Activated CD8-positive, alpha-beta memory T cell treated with anti-CD3 and anti-CD28 coated beads for 24 hours (primary cell): ENCODE results near the gene TAP1.
A peak's percentile ranks its signal among the peaks of the same experiment; 100 is the strongest.
"Not testable (repeated sequence)": the region's sequence is repeated elsewhere in the genome, so short reads cannot be mapped to it uniquely, and the experiment has no call there.

Experiments
- DNase-seq: peaks from one replicate; pipeline ENCODE4 v3.0.0-alpha.2; 2020

TAP1 gene

DNA sequence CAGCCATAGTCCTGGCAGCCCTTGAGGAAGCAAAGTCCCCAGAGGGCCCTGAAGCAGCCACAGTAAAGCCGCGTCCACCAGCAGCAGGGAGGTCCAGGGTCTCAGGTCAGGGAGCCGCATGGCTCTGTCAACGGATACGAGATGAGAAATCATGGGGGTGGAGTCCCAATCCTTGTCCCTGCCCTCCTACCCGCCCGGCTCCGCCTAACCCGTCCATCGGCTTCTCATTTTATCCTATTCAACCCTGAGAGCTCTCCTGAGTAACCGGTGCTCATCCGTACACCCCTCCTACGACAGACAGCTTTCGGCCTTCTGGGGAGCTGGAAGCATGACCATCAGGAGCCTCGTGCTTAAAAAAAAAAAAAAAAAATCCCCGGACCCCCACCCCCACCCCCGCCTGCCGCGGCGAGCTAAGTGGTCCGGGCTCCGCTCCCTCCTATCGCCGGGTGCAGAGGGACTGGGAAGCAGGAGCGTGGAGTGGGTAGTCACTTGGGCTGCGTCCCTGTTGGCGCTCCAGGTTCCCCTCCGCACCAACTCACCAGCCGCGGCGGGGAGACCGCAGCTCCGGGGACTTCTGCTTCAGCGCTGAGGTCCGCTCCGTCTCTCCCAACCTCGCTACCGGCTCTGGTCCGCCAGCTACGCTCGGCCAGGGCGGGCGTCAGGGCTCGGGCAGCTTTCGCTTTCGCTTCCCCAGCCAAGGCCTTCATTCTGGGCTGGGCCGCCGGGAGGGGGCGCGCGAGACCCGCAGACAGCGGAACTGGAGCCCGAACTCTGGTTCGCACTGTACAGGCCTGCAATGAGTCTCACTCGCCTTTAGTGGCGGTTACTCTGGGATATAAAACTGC lies 15.2 kb downstream of the TAP1 start, which contains the start of gene TAP2:
Gene TAP2, minus strand, starts transcription at position 626 of the 845 bp plus-strand sequence. Its CDS starts 506 bp downstream, at position 120.
- peak; percentile 100 for DNase-seq

DNA sequence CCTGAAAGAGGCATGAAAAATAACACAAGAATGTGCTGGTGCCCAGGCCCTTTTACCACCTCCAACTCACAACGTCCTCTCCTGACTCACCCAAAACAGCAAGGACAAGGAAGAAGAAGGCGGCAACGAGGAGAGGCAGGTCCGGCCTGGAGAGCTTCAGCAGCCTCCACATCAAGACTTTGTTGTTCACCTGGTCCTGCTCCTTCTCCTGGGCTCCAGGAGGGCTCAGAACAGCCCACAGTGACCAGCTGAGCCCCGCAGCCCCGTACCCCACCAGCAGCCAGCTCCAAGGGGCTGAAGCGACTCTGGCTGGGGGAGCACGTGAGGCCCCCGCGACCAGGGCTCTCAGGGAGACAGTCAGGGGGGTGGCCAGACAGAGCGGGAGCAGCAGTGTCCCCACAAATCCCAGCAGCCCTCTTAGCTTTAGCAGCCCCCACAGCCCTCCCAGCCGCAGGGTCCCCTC lies 15.8 kb downstream of the TAP1 start:
- no peak for DNase-seq

DNA sequence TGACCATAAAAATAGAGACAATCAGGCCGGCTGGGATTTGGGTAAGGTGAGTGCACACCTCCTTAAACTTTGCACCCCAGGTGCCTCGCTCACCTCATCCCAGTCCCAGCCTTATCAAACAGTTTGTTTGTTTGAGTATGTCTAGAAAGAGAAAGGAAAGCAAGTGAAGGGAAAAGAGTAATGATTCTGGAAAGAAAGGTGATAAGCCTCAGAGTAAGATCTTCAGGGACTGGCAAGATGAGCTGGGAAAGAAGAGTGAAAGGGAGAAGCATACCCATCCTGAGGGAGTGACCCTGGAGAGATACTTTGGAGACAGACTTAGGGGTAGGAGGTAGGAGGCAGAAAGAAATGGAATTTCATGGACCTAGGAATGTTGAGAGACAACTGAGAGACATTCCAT lies 16.6 kb downstream of the TAP1 start:
- no peak for DNase-seq

DNA sequence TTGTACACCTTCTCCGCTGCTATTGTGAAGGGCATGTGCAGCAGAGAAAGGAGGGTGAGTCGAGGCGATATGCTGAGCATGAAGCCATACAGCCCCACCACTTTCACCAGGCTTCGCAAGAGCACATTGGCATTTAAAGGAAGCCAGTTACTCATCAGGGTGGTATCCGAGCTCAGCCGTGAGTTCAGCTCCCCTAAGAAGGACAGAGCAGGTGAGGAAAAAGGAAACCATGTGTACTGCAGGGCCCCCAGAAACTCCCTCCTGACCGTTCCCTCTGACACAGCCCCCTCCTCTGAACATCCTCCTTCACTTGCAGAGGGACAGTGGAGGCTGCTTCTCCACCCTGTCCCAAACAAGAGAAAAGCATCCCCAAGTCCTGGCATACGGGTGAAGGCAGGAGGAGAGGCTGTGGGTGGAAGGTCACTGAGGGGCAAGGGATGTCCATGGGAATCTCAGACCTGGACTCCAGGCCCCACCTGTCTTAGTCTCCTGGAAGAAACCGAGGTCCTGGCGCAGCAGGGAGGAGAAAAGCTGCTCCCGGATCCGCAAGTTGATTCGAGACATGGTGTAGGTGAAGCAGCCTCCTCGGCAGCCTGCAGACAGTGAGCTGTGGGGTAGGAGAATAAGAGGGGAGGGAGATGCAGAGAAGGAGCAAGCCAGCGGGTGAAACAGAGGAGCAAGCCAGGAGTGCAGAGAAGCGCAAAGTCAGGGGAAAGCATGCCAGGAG lies 18.2 kb downstream of the TAP1 start:
- no peak for DNase-seq

DNA sequence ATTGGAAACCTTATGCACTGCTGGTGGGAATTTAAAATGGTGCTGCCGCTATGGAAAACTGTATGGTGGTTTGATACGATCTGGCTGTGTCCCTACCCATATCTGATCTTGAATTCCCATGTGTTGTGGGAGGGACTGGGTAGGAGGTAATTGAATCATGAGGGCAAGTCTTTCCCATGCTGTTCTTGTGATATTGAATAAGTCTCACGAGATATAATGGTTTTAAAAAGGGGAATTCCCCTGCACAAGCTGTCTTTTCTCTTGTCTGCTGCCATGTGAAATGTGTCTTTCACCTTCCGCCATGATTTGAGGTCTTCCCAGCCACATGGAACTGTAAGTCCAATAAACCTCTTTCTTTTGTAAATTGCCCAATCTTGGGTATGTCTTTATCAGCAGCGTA lies 19.8 kb downstream of the TAP1 start:
- no peak for DNase-seq

DNA sequence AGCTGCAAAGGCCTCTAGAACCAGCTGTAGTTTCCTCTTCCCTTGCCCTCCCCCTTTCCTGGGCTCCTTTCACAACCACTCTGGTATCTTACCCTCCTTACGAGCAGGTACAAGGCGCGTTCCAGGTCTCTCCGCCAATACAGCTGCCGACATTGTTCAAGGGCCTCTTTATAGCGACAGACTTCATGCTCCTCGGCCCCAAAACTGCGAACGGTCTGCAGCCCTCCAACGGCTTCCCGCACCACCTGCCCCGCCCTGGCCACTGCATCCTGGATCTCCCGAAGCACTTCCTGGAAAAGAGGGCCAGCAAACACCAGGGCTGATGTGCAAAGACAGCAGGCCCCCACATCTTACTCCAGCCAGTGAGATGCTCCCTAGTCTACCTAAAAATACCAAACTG lies 21.0 kb downstream of the TAP1 start:
- no peak for DNase-seq

DNA sequence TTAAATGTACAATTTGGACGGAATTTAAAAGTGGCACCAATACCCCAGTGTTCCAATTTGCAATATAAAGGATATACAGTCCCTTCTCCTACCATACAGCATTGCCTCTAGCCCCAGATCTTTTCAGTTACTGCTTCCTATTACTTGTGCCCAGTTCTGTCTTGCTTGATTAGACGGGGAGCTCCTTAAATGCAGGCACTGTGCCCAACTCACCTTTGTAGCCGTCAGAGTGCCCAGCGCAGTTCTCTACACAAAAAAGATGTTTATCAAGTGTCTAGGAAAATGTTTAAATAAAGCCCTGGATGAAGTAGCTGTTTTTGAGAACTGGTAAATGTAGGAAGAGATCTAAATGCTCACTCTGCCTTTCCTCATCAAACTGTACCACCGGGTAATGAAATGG lies 22.6 kb downstream of the TAP1 start:
- no peak for DNase-seq

DNA sequence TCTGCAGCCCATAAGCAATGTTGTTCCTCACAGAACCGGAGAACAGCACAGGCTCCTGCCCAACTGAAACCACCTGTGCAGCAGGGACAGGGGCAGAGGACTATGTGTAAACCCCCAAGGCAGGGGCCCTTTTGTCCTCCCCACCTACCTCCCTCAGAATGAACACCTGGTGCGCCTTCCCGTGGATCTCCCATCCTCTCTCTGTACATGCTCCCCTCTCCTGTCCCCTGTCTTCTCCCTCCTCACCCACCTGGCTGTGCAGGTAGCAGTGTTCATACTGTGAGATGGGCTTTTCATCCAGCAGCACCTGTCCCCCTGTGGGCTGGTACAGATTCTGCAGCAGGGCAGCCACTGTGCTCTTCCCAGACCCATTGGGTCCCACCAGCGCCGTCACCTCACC lies 23.5 kb downstream of the TAP1 start:
- DNase-seq, result no peak

DNA sequence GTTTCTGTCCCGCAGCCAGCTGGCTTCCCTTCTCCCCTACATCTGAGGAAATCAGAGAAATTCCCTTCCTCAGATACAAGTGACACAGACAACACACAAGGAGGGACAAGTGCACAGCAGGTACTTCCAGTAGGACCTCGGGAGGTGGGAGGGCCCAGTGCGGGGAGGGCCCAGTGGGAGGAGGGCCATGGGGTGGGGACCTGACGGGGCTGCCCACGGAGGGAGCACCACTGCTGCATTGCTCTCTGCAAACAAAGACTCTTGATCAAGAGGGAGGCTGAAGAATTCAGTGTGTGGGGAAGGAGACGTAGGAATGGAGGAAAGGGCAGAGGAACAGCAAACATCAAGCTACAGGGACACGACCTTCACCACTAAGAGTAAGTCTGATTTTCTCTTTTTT lies 24.0 kb downstream of the TAP1 start:
- no peak for DNase-seq

DNA sequence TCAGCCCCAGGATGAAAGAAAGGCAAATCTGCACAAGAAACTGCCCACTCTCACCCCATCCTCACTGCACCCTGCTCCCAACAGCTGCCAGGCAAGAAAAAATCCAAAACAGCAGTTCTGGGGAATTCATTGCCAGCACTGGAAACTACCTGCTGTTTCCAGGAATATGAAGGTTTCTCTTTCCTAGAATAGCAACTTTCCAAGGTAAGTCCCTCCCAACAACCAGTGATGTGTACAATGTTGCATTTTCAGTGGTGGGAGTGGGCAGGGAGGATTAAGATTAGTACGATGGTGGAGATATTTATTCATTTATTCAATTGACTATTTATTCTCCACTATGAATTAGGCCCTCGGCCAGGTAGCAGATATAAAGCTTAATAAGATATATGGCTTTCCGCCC lies 26.5 kb downstream of the TAP1 start:
- no peak for DNase-seq

DNA sequence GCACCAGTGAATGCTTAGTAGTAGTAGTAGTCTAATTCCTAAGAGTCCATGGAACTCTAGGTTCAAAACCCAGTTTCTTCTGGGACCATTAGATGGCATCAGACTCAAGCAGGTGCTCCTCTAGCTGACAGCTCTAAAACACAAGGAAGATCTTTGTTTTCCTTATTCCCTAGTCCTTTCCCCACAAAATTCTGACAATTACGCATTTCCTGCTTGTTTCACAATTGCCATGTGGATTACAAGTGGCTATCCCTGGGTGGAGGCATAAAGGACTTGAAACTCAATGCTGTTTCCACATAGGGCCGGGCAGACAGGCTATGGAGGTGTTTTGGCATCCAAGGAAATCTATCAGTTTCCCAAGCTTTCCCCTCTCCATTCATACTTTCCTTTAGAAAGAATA lies 27.5 kb downstream of the TAP1 start:
- no peak for DNase-seq

DNA sequence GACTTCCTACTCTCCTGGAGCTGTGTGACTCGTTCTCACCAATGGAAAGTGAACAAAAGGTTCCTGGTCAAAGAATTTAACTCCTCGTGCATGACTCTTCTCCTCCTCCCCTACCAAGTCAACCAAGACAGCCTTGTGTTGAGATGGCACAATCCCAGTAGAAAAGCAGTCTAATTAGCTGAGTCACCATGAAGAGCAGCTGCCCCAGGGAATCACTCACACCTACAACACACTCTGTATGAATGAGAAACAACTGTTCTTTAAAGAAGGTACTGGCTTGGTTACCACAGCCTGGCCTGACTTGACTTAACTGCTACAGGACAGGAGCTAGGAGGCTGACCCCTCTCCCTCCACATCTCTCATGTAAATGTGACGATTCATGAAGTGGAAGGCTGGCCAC lies 33.8 kb downstream of the TAP1 start:
- DNase-seq, result no peak

DNA sequence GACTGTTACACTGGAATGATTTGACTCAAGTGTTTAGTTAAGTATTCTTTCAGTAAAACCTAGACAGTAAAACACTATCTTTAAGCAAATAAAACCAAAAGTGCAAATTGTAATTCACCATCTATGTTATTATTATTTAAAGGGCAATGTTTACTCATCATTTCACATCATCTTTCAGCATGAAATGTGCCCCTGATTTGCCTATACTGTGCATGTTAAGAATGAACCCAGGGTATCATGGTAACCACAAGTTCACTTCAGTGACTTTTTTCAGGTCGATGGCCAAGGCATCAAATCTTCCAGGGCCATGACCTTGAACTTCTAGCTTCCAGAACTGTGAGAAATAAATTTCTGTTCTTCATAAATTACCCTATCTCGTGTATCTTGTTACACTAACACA lies 34.6 kb downstream of the TAP1 start:
- DNase-seq, result no peak

DNA sequence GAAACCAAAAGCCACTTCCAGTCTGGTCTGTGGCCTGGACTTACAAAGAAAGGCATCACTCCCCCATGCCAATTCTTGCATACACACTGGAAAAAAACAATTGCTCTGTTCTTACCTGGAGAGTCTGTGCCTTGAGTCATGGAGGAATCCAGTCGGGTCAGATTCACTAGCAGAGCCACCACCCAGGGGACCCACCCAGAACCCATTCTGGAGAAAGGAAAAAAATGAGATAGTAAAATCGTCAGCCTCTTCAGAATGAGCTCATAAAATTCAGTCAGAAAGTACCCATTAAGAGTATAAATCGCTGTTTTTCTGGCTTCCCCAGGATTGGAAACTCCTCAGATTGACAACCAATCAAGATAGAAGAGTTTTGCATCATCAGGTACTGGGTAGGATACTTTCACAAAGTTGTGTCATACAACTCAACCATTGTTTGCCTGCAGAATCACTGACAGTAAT lies 36.7 kb downstream of the TAP1 start, which contains the start of gene HLA-DOB:
Gene HLA-DOB, minus strand, starts transcription at position 257 of the 459 bp plus-strand sequence. Its CDS starts 51 bp downstream, at position 206.
- DNase-seq, result no peak

DNA sequence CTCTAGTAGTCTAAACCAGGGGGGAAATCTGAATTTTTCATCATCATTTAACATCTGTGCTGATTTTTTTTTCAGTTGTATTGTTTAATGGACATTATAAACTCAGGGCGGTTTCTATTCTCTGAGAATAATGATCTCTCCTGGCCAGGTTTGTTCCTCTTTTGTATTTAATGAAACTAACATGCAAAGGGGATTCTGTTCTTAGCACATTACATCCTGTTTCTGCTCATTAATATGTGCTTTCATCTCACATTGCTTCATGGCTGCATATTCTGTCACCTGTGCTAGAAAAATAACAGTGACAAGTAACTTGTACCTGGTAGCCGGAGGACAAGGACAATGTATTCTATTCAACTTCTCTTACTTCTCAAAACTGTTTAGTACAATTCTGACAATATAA lies 37.5 kb downstream of the TAP1 start:
- DNase-seq, result no peak

DNA sequence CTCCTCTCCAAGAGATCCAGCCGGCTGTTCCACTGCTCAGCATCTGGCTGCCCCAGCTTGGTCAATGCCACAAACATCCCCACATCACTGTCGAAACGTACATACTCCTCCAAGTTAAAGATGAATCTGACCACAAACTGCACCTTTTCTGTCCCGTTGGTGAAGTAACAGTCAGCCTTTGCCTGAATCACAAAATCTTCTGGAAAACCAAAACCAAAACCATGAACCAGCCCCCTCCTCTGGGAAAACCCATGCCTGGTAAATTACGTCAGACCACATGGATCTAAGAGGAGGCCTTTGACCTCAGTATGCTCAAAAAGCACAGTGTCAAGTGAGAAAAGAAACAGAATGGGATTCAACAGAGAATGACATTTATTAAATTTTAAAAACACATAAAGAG lies 38.4 kb downstream of the TAP1 start:
- DNase-seq, result no peak

DNA sequence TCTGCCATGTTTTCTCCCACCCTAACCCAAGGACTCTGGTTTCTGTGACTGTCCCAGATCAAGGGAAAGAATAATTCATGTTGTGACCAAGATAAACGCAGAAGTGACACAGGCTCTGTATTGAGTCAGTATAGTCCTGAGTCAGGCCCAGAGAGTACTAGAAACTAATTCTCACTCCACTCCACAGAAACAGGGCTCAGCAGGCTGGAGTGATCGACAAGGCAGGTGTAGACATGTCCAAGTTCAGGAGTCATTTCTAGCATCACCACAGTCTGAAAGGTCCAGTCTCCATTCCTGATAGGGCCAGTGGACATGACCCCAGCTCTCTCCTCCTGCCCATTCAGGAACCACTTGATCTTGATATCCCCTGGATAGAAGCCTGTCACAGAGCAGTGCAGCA lies 39.4 kb downstream of the TAP1 start:
- no peak for DNase-seq

DNA sequence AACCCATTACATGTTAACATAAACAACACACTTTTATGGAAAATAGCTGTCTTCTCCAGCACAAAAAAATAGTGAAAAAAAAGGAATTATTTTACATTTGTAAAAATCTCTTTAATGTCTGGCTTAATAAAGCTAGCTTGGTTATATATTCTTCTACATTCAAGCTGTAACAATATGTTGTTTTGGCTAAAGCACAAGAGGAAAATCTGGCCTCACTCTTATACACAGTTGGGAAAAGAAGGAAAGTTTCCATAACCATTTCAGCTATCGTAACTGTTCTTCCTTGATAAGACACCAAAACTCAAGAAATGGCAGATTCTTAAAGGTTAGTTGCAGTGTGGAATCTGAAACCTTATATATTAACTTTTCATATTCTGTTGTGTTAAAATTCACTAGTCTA lies 44.3 kb downstream of the TAP1 start:
- DNase-seq, result no peak

DNA sequence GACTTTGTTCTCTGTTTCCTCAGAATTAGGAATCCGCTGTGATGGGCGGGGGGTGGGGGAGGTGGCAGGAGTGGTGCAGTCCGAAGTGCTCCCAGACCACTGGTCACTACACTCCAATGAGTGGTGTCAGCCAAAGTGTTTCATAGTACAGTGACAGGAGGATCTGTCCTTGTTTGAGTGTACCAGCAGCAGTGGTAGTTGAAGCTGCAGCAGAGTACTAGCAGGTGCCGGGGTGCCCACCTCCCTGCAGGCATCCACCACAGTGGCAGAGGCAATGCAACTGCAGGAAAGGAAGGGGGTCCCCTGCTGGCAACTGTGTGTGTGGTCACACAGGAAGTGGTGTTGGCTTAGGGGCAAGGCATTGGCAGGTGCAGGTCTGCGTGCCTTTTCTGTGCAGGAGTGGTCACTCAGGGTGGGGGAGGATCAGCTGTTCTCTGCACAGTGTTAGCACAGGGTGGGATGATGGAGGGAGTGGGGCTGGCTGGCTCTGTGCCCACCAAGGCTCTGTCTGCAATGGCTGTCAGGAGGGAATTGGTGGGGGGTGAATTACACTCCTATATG lies 46.4 kb downstream of the TAP1 start:
- DNase-seq, result no peak

DNA sequence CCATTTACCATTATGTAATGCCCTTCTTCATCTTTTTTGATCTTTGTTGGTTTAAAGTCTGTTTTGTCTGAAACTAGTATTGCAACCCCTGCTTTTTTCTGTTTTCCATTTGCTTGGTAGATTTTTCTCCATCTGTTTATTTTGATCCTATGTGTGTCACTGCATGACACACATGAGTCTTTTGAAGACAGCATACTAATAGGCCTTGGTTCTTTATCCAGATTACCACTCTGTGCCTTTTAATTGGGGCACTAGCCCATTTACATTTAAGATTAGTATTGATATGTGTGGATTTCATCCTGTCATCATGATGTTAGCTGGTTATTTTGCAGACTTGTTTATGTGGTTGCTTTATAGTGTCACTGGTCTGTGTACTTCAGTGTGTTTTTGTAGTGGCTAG lies 48.1 kb downstream of the TAP1 start:
- not testable (repeated sequence) for DNase-seq

DNA sequence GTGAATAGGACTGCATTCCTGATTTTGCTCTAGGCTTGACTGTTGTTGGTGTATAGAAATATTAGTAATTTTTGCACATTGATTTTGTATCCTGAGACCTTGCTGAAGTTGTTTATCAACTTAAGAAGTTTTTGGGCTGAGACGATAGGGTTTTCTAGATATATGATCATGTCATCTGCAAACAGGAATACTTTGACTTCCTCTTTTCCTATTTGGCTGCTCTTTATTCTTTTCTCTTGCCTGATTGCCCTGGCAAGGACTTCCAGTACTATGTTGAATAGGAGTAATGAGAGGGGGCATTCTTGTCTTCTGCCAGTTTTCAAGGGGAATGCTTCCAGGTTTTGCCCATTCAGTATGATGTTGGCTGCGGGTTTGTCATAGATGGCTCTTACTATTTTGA lies 50.1 kb downstream of the TAP1 start:
- DNase-seq, result no peak

DNA sequence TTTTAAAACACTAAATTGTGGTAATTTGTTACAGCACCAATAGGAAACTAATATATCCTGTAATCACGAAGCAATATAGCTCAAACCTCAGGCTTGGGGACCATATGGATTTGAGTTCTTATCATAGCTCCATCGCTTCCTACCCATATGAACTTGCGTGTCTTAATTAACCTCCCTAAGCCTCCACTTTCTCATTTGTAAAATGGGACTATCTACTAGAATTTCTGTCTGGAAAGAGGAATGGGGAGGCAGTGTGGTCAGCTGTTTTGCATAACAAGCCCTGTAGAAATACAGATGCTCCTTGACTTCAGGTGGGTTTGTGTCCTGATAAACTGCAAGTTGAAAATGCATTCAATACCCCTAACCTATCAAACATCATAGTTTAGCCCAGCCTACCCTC lies 53.8 kb downstream of the TAP1 start:
- no peak for DNase-seq

DNA sequence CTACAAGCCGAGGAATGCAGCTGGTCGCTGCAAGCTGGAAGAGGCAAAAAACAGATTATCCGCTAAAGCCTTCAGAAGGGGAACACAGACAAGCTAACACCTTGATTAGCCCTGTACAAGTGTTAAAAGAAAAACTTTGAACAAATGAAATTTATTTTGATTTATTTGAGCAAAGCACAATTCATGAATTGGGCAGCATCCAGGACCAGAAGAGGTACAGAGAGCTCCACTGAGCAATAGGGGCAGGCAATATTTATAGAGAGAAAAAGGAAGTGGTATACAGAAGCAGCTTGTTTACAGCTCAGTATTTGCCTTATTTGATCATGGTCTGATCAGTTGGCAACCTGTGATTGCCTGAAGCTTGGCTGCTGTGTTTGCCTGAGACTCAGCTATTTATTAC lies 54.3 kb downstream of the TAP1 start:
- DNase-seq, result no peak
